Epidermal melanocyte (primary cell): ENCODE measurements around the gene TMEM203.

Source experiments
- DNase-seq: peaks from one replicate; pipeline ENCODE4 v3.0.0; 2011; ENCODE audit warnings: low spot score; ENCODE audit not compliant: insufficient read length

The TMEM203 gene

GRCh38 chr9:137230705-137231371, 25.4 kb upstream of the TMEM203 start, which contains the start of gene SLC34A3:
Gene SLC34A3 (plus strand): TSS chr9:137230901. CDS start chr9:137231703, 802 bp downstream.
- no peak for DNase-seq

- DNase-seq: no peak
Observed at GRCh38 chr9:137229903-137230704, 24.7 kb upstream of the TMEM203 start.

GRCh38 chr9:137228968-137229896, 23.8 kb upstream of the TMEM203 start:
- DNase-seq: no peak

- no peak for DNase-seq
Observed at GRCh38 chr9:137228506-137228967, 23.1 kb upstream of the TMEM203 start.

- no peak for DNase-seq
Observed at GRCh38 chr9:137227853-137228505, 22.5 kb upstream of the TMEM203 start.

- DNase-seq: peak; percentile 91
Observed at GRCh38 chr9:137227054-137227852, 21.8 kb upstream of the TMEM203 start, which contains the start of gene RNF224. Gene RNF224 (plus strand): TSS chr9:137227502. CDS start chr9:137228336, 834 bp downstream.

GRCh38 chr9:137226338-137227053, 21.0 kb upstream of the TMEM203 start:
- DNase-seq: no peak

GRCh38 chr9:137225699-137226331, 20.4 kb upstream of the TMEM203 start:
- DNase-seq: no peak

- DNase-seq: no peak
Observed at GRCh38 chr9:137224830-137225694, 19.6 kb upstream of the TMEM203 start, which contains the start of gene CYSRT1. Gene CYSRT1 (plus strand): TSS chr9:137225174. CDS start chr9:137225622, 448 bp downstream.

GRCh38 chr9:137223078-137223970, 17.9 kb upstream of the TMEM203 start:
- peak; percentile 100 for DNase-seq

GRCh38 chr9:137222190-137223077, 17.0 kb upstream of the TMEM203 start, which contains the start of gene RNF208:
Gene RNF208 (minus strand): TSS chr9:137222240. CDS start chr9:137221212, 1,028 bp downstream.
- no peak for DNase-seq

GRCh38 chr9:137221506-137222111, 16.2 kb upstream of the TMEM203 start:
- no peak for DNase-seq

- DNase-seq: no peak
Observed at GRCh38 chr9:137221095-137221505, 15.7 kb upstream of the TMEM203 start.

GRCh38 chr9:137220317-137221094, 15.1 kb upstream of the TMEM203 start:
- no peak for DNase-seq
